GM12878 (cell line): Measurements from ENCODE around the gene KIF9. TPM values are rescaled to one million over a fixed set of nuclear protein-coding genes. Genes with fewer than 3 reads are reported as not detected.
A peak's percentile ranks its signal among the peaks of the same experiment; 100 is the strongest.

Experiments
- CHD1 ChIP-seq: IDR thresholded peaks from 2 replicates; pipeline ENCODE4 v1.6.1; 2012; ENCODE audit warnings: low read depth, low read length, improper control_type of control experiment
- CHD2 ChIP-seq: IDR thresholded peaks from 2 replicates; pipeline ENCODE4 v1.6.1; 2011; ENCODE audit warnings: low read depth, low read length, improper control_type of control experiment, borderline replicate concordance
- CTCF ChIP-seq, 3 experiments: IDR thresholded peaks in 2 of 3; conservative IDR thresholded peaks in 1 of 3; 2 replicates each; pipeline ENCODE4 v1.5.1; 2011; ENCODE audit warnings: low read depth in 3 of 3, low read length in 3 of 3, mild to moderate bottlenecking in 3 of 3, control low read depth in 2 of 3, moderate library complexity in 2 of 3, inconsistent platforms in 1 of 3, mixed read lengths in 1 of 3; ENCODE audit not compliant: control insufficient read depth in 2 of 3, insufficient read depth in 1 of 3; ENCODE audit errors: extremely low read depth in 1 of 3
- CUX1 ChIP-seq: IDR thresholded peaks from 2 replicates; pipeline ENCODE4 v1.6.1; 2012; ENCODE audit warnings: improper control_type of control experiment, low read depth, low read length; ENCODE audit not compliant: insufficient replicate concordance
- E4F1 ChIP-seq: fragments of 450-650 bp; IDR thresholded peaks from 2 replicates; pipeline ENCODE4 v1.6.1; 2018; ENCODE audit warnings: borderline replicate concordance, mild to moderate bottlenecking; ENCODE audit not compliant: partially characterized antibody
- EZH2 ChIP-seq: IDR thresholded peaks from 2 replicates; pipeline ENCODE4 v1.6.1; 2012; ENCODE audit warnings: low read depth, mild to moderate bottlenecking, control low read depth, inconsistent platforms, low read length, borderline replicate concordance; ENCODE audit not compliant: control insufficient read depth
- JUND ChIP-seq: IDR thresholded peaks from 2 replicates; pipeline ENCODE4 v1.6.1; 2012; ENCODE audit warnings: low read depth, mild to moderate bottlenecking, low read length, improper control_type of control experiment, moderate library complexity
- KDM1A ChIP-seq: fragments of 200-600 bp; sonication (generic); IDR thresholded peaks from 2 replicates; pipeline ENCODE4 v1.6.1; 2016; ENCODE audit warnings: borderline replicate concordance
- NR2C1 ChIP-seq: fragments of 450-650 bp; IDR thresholded peaks from 2 replicates; pipeline ENCODE4 v1.6.1; 2017; ENCODE audit warnings: antibody characterized with exemption, mild to moderate bottlenecking, moderate library complexity
- POLR2AphosphoS2 ChIP-seq: IDR thresholded peaks from 2 replicates; pipeline ENCODE4 v1.6.1; 2011; ENCODE audit warnings: low read depth, mild to moderate bottlenecking, low read length, improper control_type of control experiment, moderate library complexity
- PRDM15 ChIP-seq: fragments of 450-650 bp; formaldehyde crosslinking; IDR thresholded peaks from 2 replicates; pipeline ENCODE4 v1.4.0; 2020; ENCODE audit warnings: mild to moderate bottlenecking, moderate library complexity
- SUPT20H ChIP-seq: IDR thresholded peaks from 2 replicates; pipeline ENCODE4 v1.6.1; 2011; ENCODE audit warnings: low read depth, mild to moderate bottlenecking, low read length, moderate library complexity, borderline replicate concordance; ENCODE audit not compliant: control insufficient read depth
- ZBED1 ChIP-seq: IDR thresholded peaks from 2 replicates; pipeline ENCODE4 v1.6.1; 2016; ENCODE audit warnings: borderline replicate concordance
- ZNF207 ChIP-seq: fragments of 450-650 bp; IDR thresholded peaks from 2 replicates; pipeline ENCODE4 v1.6.1; 2014; ENCODE audit warnings: antibody characterized with exemption, mild to moderate bottlenecking, borderline replicate concordance
- polyA plus RNA-seq, 11 experiments: library from polyadenylated mRNA; depleted of rRNA in 4 of 11; unstranded in 6 of 11; stranded (reverse) in 5 of 11; fragments of >200 nt; fragmentation: Nextera tagmentation in 4 of 11; fragmentation: Illumina TruSeq in 1 of 11; extraction: Ambion mirVana in 4 of 11; extraction: Trizol in 1 of 11; gene quantifications; 1 replicate in 1 of 11; 2 replicates in 10 of 11; pipeline versions ENCODE4 v1.2.1 to v1.2.3, GENCODE V29; 2011 to 2016; ENCODE audit warnings: inconsistent platforms in 2 of 11, missing spikeins in 2 of 11, low read depth in 1 of 11
- total RNA-seq, 4 experiments: library from RNA; depleted of rRNA in 3 of 4; stranded (reverse); fragments of >200 nt in 3 of 4; fragmentation: Illumina TruSeq in 1 of 4; extraction: Trizol in 1 of 4; gene quantifications; 2 replicates each; pipeline versions ENCODE4 v1.2.1 to v1.2.3, GENCODE V29; 2013 to 2021

The KIF9 gene
- total and polyA plus RNA-seq, 10 of the 15 experiments (the other 5 are each of a cell fraction or from before 2014, with no cell fraction given): 3.0 to 10.2 (median 5.9) TPM

GRCh38 chr3:47282424-47283192, at the start of gene KIF9, which contains the start of gene KLHL18 (continued):
- TF ChIP-seq PRDM15 (CRISPR knock-in tag) (no peak), CTCF (IDR thresholded peaks at IDR 0.05 in 2 of 3, conservative IDR thresholded peaks at IDR 0.05 in 1 of 3; ENCODE audit: control insufficient read depth in 2 of 3, extremely low read depth in 1 of 3, insufficient read depth in 1 of 3, low read depth in 3 of 3, low read length in 3 of 3) (peak in 1 of 3 experiments; percentile 9; a peak in 1 of 6 replicates), JUND (no peak), CHD1 (no peak), SUPT20H (no peak), ZNF207 (peak; percentile 89; the same call in 1 of the 2 replicates), ZBED1 (no peak), EZH2 (no peak), E4F1 (peak; percentile 96), NR2C1 (peak; percentile 78), CHD2 (no peak; the same call in 1 of the 2 replicates), POLR2AphosphoS2 (peak; percentile 70; the same call in 1 of the 2 replicates), KDM1A (no peak), CUX1 (no peak)
